Gastrocnemius medialis (tissue), 4 donors: ENCODE results near the gene NUCKS1. TPM values are rescaled to one million over a fixed set of nuclear protein-coding genes. Genes with fewer than 3 reads are reported as not detected.

Experiments used
- ATAC-seq, 2 donors: fragments of 150-250 bp; one replicate each; pipeline ENCODE4 v1.9.1; 2016
- DNase-seq, 2 donors: peaks; one replicate each; pipeline ENCODE4 v3.0.0-alpha.2; 2019
- H3K27ac ChIP-seq, 4 donors: fragments of 200-600 bp; sonication (generic); 1 replicate in 1 of 4; 2 replicates in 3 of 4; pipeline ENCODE4 v1.5.1; 2016 to 2018; ENCODE audit warnings: mild to moderate bottlenecking in 2 of 4, moderate library complexity in 1 of 4
- H3K27me3 ChIP-seq, 3 donors: fragments of 200-600 bp; sonication (generic) in 2 of 3; 1 replicate in 1 of 3; 2 replicates in 2 of 3; pipeline versions ENCODE4 v1.5.1 to v1.6.0; 2016 to 2019; ENCODE audit warnings: mild to moderate bottlenecking in 1 of 3, moderate library complexity in 1 of 3
- H3K36me3 ChIP-seq, 2 donors: fragments of 200-600 bp; sonication (generic) in 1 of 2; one replicate each; pipeline ENCODE4 v1.5.1; 2017 to 2018
- H3K4me1 ChIP-seq, 2 donors: fragments of 200-600 bp; sonication (generic) in 1 of 2; one replicate each; pipeline ENCODE4 v1.5.1; 2016 to 2017; ENCODE audit warnings: mild to moderate bottlenecking in 2 of 2
- H3K4me3 ChIP-seq, 4 donors: fragments of 200-600 bp; sonication (generic) in 3 of 4; 1 replicate in 1 of 4; 2 replicates in 3 of 4; pipeline ENCODE4 v1.5.1; 2016 to 2019; ENCODE audit warnings: mild to moderate bottlenecking in 2 of 4
- H3K9me3 ChIP-seq, 3 donors: fragments of 200-600 bp; sonication (generic) in 2 of 3; 1 replicate in 1 of 3; 2 replicates in 2 of 3; pipeline ENCODE4 v1.5.1; 2016 to 2019
- CTCF ChIP-seq, 5 experiments: fragments of 450-650 bp in 3 of 5; fragments of 200-600 bp in 2 of 5; sonication (generic) in 2 of 5; IDR thresholded peaks in 4 of 5; conservative IDR thresholded peaks in 1 of 5; 1 replicate in 4 of 5; 2 replicates in 1 of 5; pipeline ENCODE4 v1.5.1; 2016 to 2019; ENCODE audit warnings: antibody characterized with exemption in 5 of 5, mild to moderate bottlenecking in 3 of 5, moderate library complexity in 3 of 5
- POLR2A ChIP-seq, 2 donors: fragments of 450-650 bp; IDR thresholded peaks; one replicate each; pipeline ENCODE4 v1.6.1; 2017; ENCODE audit warnings: antibody characterized with exemption in 2 of 2, mild to moderate bottlenecking in 2 of 2, moderate library complexity in 2 of 2
- in situ Hi-C, 4 donors: fragments of 200-750 bp; cut with MboI; loops; one replicate each; pipeline versions ENCODE4 v1.15.0 to v1.8.0; 2017; ENCODE audit warnings: low sequenced_read_pairs in 4 of 4
- intact Hi-C: fragments of 100-400 bp; cut with DNase I; formaldehyde crosslinking; loops from one replicate; pipeline ENCODE4 v1.15.1; 2023; ENCODE audit warnings: low total_unique reads
- total RNA-seq, 4 donors: library from RNA; depleted of rRNA; stranded (reverse); fragments of >200 nt; gene quantifications; one replicate each; pipeline versions ENCODE4 v1.1.0 to v1.2.3, GENCODE V29; 2016

The NUCKS1 gene
- total RNA-seq, 4 donors from 2014 or later = 45.5 to 69.7 (median 62.6) TPM

DNA sequence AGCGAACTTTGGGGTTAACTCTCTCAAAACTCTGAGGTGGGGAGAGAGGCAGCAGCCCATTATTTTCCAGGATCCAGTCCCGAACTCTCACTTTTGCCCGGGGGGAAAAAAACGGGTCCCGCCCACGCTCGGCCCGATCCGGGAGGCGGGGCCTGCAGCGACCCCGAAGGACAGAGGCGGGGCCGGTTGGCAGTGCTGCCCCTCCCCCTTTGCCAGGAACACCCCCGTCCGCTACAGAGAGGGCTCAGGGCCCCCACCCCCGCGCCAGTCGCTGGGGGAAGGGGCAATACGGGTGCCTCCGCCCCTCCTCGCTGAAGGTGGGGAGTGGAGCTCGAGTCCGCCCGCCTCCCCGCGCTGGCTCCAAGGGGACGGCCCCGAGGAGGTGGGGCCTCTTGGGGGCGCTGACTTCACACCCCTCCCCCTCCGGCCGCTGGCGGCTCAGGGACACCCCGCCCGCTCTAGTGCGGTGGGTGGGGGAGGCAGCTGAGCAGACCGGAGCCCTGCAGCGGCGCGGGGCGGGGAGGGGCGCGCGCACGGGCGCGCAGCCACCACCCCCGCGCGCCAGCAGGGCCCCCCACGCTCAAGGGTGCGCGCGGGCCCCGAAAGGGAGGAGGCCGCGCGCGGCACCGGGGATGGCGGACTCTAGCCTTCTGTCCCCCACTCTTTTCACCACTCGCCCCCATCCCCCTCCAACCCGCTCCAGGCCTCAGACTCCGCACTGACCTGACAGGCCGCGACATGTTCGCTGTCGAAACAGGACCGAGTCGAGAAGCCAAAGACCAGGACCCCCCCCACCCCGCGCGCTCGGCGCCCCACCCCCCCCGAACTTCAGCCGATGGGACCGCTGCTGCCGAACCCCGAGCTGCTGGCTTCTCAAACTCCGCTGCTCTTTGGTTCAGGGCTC is 496 bp downstream of the NUCKS1 start:
- in situ Hi-C loops = no loop called here
- H3K36me3 ChIP-seq = no peaks in the 10 kb centered on the region
- peaks cover 34 to 39% of the 10 kb centered on the region in 2 donors for H3K4me1 ChIP-seq
- peak; percentile 76 to 77 for ATAC-seq
- TF ChIP-seq POLR2A (IDR thresholded peaks at IDR 0.05) (peak; percentile 95), CTCF (IDR thresholded peaks at IDR 0.05 in 4 of 5, conservative IDR thresholded peaks at IDR 0.05 in 1 of 5) (peak in 1 of 5 experiments; percentile 18)
- no peaks in the 10 kb centered on the region for H3K9me3 ChIP-seq
- H3K4me3 ChIP-seq = peak overlapping the region; percentile 76 to 88 (median 82)
- no peaks in the 10 kb centered on the region for H3K27me3 ChIP-seq
- intact Hi-C loops = loop anchor here (1.0 to 2.0 kb wide), 2 partner anchors 64 to 117 kb away; partner anchors contain the start of genes ELK4 and SLC41A1
- H3K27ac ChIP-seq = peak overlapping the region; percentile 93 to 97 (median 96)
- peak; percentile 91 to 94 for DNase-seq

- Histone ChIP-seq H3K36me3 (no peaks in the 10 kb centered on the region), H3K4me3 (peak overlapping the region; percentile 76 to 88 (median 82)), H3K27ac (peak overlapping the region; percentile 93 to 97 (median 96)), H3K9me3 (no peaks in the 10 kb centered on the region), H3K27me3 (no peaks in the 10 kb centered on the region), H3K4me1 (peaks cover 40 to 47% of the 10 kb centered on the region in 2 donors)
- intact Hi-C loops = loop anchor here (1.0 to 2.0 kb wide), 2 partner anchors 65 to 116 kb away; partner anchors contain the start of genes ELK4 and SLC41A1
- ATAC-seq = peak; percentile 64 to 66
- DNase-seq = no peak
- TF ChIP-seq POLR2A (IDR thresholded peaks at IDR 0.05) (no peak), CTCF (IDR thresholded peaks at IDR 0.05 in 4 of 5, conservative IDR thresholded peaks at IDR 0.05 in 1 of 5) (no peak)
- in situ Hi-C loops = no loop called here
These were observed 1.4 kb downstream of the NUCKS1 start for GRCh38 chr1:205748403-205749233.

DNA sequence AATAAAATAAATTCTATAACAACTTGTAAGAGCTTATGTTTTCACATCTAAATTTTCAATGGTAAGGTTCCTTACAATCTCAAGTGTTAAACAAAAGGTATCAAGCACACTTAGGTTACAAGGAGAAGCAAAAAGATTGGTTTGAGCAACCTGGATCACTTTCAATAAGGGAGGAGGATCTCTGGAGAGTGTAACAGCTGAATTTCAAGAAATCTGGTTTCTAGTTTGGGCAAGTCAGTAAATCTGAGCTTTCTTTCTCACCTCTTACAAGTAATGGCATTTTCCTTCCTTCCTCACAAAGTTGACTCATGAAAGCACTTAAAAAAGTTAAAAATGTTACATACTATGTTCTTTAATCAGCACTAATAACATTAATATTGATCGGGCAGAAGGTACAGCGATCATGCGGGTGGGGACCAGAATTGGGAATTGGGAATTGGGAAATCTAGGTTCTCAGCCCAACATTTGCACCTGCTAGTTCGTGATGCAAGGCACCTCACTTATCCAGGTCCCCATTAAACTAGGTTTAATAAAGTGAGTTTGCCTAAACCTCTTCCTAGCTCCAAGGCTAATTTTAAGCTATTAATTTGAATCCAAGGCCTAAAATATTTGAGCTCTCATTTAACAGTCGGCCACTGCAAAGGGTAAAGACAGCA is 3.1 kb downstream of the NUCKS1 start:
- TF ChIP-seq POLR2A (IDR thresholded peaks at IDR 0.05) (no peak), CTCF (IDR thresholded peaks at IDR 0.05 in 4 of 5, conservative IDR thresholded peaks at IDR 0.05 in 1 of 5) (no peak)
- Histone ChIP-seq H3K27ac (peak overlapping the region; percentile 10 to 97 (median 94)), H3K4me3 (no peak overlapping the region), H3K27me3 (no peaks in the 10 kb centered on the region), H3K4me1 (peaks cover 47 to 51% of the 10 kb centered on the region in 2 donors), H3K36me3 (no peaks in the 10 kb centered on the region), H3K9me3 (no peaks in the 10 kb centered on the region)
- in situ Hi-C loops (no loop called here), intact Hi-C loops (no loop called here)
- no peak for DNase-seq
- no peak for ATAC-seq

GRCh38 chr1:205744403-205744802 is 5.6 kb downstream of the NUCKS1 start:
- Histone ChIP-seq H3K4me3 (no peak overlapping the region), H3K27ac (peak overlapping the region in 2 of 4 donors; percentile 40 to 41), H3K27me3 (no peaks in the 10 kb centered on the region), H3K36me3 (no peaks in the 10 kb centered on the region), H3K4me1 (peaks cover 47 to 53% of the 10 kb centered on the region in 2 donors), H3K9me3 (no peaks in the 10 kb centered on the region)
- ATAC-seq (no peak), DNase-seq (no peak)
- TF ChIP-seq CTCF (IDR thresholded peaks at IDR 0.05 in 4 of 5, conservative IDR thresholded peaks at IDR 0.05 in 1 of 5) (no peak), POLR2A (IDR thresholded peaks at IDR 0.05) (no peak)
- in situ Hi-C loops (no loop called here), intact Hi-C loops (no loop called here)
